Choroid plexus epithelial cell (primary cell): Measurements from ENCODE around the gene BRMS1L.

Experiments used
- DNase-seq: peaks from one replicate; pipeline ENCODE4 v3.0.0-alpha.2; 2010; ENCODE audit warnings: low read depth
- H3K4me3 ChIP-seq: 2 replicates; pipeline ENCODE4 v1.5.1; 2011; ENCODE audit warnings: low read depth, mild to moderate bottlenecking, control low read depth, low read length, moderate library complexity
- CTCF ChIP-seq: conservative IDR thresholded peaks from 2 replicates; pipeline ENCODE4 v1.5.1; 2011; ENCODE audit warnings: low read depth, mild to moderate bottlenecking, control low read depth, inconsistent platforms, low read length, moderate library complexity

Gene BRMS1L

GRCh38 chr14:35911097-35911496 lies 85.0 kb downstream of the BRMS1L start:
- DNase-seq = no peak
- no peak overlapping the region for H3K4me3 ChIP-seq
- TF ChIP-seq CTCF = no peak

DNA sequence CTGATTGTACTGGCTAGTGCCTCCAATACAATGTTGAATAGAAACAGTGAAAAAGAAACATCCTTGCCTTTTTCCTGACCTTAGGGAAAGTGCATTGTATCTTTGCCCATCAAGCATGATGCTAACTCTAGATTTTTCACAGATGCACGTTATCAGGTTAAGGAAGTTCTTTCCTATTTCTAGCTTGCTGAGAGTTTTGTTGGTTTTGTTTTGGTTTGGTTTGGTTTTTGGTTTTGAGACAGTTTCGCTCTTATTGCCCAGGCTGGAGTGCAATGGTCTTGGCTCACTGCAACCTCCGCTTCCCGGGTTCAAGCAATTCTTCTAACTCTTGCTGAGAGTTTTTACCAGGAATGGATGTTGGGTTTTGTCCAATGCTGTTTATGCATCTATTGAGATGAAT lies 89.0 kb downstream of the BRMS1L start:
- no peak overlapping the region for H3K4me3 ChIP-seq
- no peak for DNase-seq
- no peak for TF ChIP-seq CTCF

DNA sequence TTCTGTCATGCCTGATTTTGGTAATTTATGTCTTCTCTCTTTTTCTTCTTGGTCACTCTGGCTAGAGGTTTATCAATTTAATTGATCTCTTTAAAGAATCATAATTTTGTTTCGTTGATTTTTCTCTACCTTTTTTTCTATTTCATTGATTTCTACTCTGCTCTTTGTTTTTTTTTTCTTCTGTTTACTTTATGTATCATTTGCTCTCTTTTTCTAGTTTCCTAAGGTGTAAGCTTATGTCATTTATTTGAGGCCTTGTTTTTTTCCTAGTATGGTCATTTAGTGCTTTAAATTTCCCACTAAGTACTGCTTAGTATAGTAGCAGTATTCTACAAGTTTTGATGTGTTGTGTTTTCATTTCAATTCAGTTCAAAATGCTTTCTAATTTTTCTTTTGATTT lies 89.6 kb downstream of the BRMS1L start:
- TF ChIP-seq CTCF = no peak
- no peak overlapping the region for H3K4me3 ChIP-seq
- DNase-seq = no peak
